A673 (cell line): ENCODE results near the gene HPX.

Experiments
- CTCF ChIP-seq: fragments of 300-800, 200-600 bp; sonication (generic); conservative IDR thresholded peaks from 2 replicates; pipeline ENCODE4 v1.5.1; 2017; ENCODE audit warnings: low read depth, mild to moderate bottlenecking, antibody characterized with exemption, low read length, moderate library complexity, mixed read lengths
- EZH2 ChIP-seq: fragments of 200-600 bp; sonication (generic); IDR thresholded peaks from 2 replicates; pipeline ENCODE4 v1.6.1; 2017; ENCODE audit warnings: borderline replicate concordance, low read depth, mild to moderate bottlenecking, mixed read lengths, antibody characterized with exemption, low read length; ENCODE audit not compliant: poor library complexity, severe bottlenecking

GRCh38 chr11:6427516-6427915 is 13.3 kb downstream of the HPX start:
- TF ChIP-seq CTCF (no peak), EZH2 (no peak)
